Brain microvascular endothelial cell (primary cell): ENCODE results near the gene WDFY3.
A peak's percentile ranks its signal among the peaks of the same experiment; 100 is the strongest.

ENCODE experiments used
- DNase-seq: peaks from one replicate; pipeline ENCODE4 v3.0.0-alpha.2; 2020
- H3K27ac ChIP-seq: fragments of 250-450 bp; sonication (Bioruptor Pico); 2 replicates; pipeline ENCODE4 v1.5.1; 2020; ENCODE audit warnings: mild to moderate bottlenecking, moderate library complexity
- H3K27me3 ChIP-seq: fragments of 250-450 bp; sonication (Bioruptor Pico); replicated peaks from 2 replicates; pipeline ENCODE4 v1.5.1; 2020; ENCODE audit warnings: mild to moderate bottlenecking
- H3K36me3 ChIP-seq: fragments of 250-450 bp; sonication (Bioruptor Pico); replicated peaks from 2 replicates; pipeline ENCODE4 v1.5.1; 2020; ENCODE audit warnings: mild to moderate bottlenecking
- H3K4me3 ChIP-seq: 2 replicates; pipeline ENCODE4 v1.5.1; 2011; ENCODE audit warnings: low read depth, mild to moderate bottlenecking, control low read depth, low read length, moderate library complexity
- CTCF ChIP-seq: IDR thresholded peaks from 2 replicates; pipeline ENCODE4 v1.5.1; 2011; ENCODE audit warnings: low read depth, mild to moderate bottlenecking, moderate library complexity, low read length, control low read depth, inconsistent platforms; ENCODE audit errors: missing control alignments
- in situ Hi-C: cut with HindIII; loops from 2 replicates; pipeline ENCODE4 v1.10.0; 2017; ENCODE audit warnings: low sequenced_read_pairs, low pct_ligation_motif_present

Gene WDFY3

GRCh38 chr4:84680956-84681355 is 285.5 kb downstream of the WDFY3 start:
- no peak for TF ChIP-seq CTCF
- DNase-seq: no peak
- Histone ChIP-seq H3K36me3 (peaks cover 32% of the 10 kb centered on the region), H3K27me3 (no peaks in the 10 kb centered on the region), H3K27ac (no peak overlapping the region), H3K4me3 (no peak overlapping the region)
- in situ Hi-C loops: no loop called here

- H3K27ac ChIP-seq: no peak overlapping the region
- no peak for TF ChIP-seq CTCF
- H3K36me3 ChIP-seq: peaks cover 32% of the 10 kb centered on the region
- H3K4me3 ChIP-seq: no peak overlapping the region
- in situ Hi-C loops: no loop called here
- H3K27me3 ChIP-seq: no peaks in the 10 kb centered on the region
- DNase-seq: no peak
Measured at GRCh38 chr4:84678976-84679744, 287.3 kb downstream of the WDFY3 start.

DNA sequence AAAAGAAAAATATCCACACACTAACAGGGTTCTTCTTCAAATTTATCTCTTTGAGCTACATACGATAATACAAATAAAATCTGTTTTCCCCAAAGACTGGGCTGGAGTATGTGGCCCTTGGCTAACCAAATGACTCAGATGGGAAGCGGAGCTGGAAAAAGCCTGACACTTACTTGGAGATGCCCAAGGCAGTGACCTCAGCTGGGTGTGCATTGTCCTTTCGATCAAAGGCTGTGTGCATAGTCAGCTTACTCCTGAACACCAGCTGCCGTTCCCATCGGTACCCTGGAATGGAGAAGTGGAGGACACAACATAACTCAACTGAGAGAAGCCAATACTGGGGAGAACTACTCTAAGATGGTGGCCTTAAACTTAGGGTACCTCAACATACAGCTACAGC is 288.5 kb downstream of the WDFY3 start:
- in situ Hi-C loops: no loop called here
- Histone ChIP-seq H3K27ac (no peak overlapping the region), H3K4me3 (no peak overlapping the region), H3K27me3 (no peaks in the 10 kb centered on the region), H3K36me3 (peaks cover 24% of the 10 kb centered on the region)
- no peak for DNase-seq
- no peak for TF ChIP-seq CTCF

DNA sequence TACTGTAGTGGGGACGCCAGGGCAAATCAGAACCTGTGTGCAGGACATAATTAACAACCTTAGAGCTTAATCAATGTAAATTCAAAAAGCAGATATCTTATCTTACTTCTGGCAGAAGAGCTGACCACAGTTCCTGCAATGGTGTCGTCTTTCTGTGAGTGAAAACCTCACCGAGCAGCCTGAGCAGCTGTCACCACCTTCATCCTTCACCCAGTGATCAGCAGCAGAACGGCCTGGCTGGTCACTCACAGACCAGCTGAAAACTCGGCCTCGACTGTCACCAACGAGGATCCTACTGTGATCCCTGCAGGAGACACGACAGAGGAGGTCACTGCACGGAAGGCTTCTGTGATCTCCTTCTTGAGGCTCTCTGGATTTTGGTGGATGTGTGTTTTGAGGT is 289.4 kb downstream of the WDFY3 start:
- H3K4me3 ChIP-seq: no peak overlapping the region
- H3K27ac ChIP-seq: no peak overlapping the region
- in situ Hi-C loops: no loop called here
- no peak for DNase-seq
- peaks cover 27% of the 10 kb centered on the region for H3K36me3 ChIP-seq
- TF ChIP-seq CTCF: no peak
- H3K27me3 ChIP-seq: no peaks in the 10 kb centered on the region

- Histone ChIP-seq H3K4me3 (no peak overlapping the region), H3K36me3 (peaks cover 27% of the 10 kb centered on the region), H3K27ac (peak overlapping the region; percentile 26), H3K27me3 (no peaks in the 10 kb centered on the region)
- DNase-seq: peak; percentile 75
- no peak for TF ChIP-seq CTCF
- in situ Hi-C loops: no loop called here
Measured at GRCh38 chr4:84673475-84674240, 292.8 kb downstream of the WDFY3 start.
